BLaER1 treated with 17β-estradiol and CSF1 and Interleukin-3, amounts not matched to agents 10 nM and 100 nM (cell line): ENCODE data around the gene KBTBD7.
"Not testable (repeated sequence)": the region's sequence is repeated elsewhere in the genome, so short reads cannot be mapped to it uniquely, and the experiment has no call there.

Experiments used
- H3K27ac ChIP-seq, 11 experiments: shearing (Covaris generic); formaldehyde crosslinking; 2 replicates each; pipeline ENCODE4 v1.8.1; 2022
- H3K27me3 ChIP-seq, 11 experiments: shearing (Covaris generic); formaldehyde crosslinking; 2 replicates each; pipeline ENCODE4 v1.8.1; 2022
- H3K36me3 ChIP-seq, 11 experiments: shearing (Covaris generic); formaldehyde crosslinking; 2 replicates each; pipeline ENCODE4 v1.8.1; 2022
- H3K4me1 ChIP-seq, 10 experiments: shearing (Covaris generic); formaldehyde crosslinking; 2 replicates each; pipeline ENCODE4 v1.8.1; 2022
- H3K4me2 ChIP-seq, 11 experiments: shearing (Covaris generic); formaldehyde crosslinking; 2 replicates each; pipeline ENCODE4 v1.8.1; 2022
- H3K4me3 ChIP-seq, 10 experiments: shearing (Covaris generic); formaldehyde crosslinking; 2 replicates each; pipeline ENCODE4 v1.8.1; 2022
- H3K9ac ChIP-seq, 11 experiments: shearing (Covaris generic); formaldehyde crosslinking; 2 replicates each; pipeline ENCODE4 v1.8.1; 2022
- H3K9me3 ChIP-seq, 11 experiments: shearing (Covaris generic); formaldehyde crosslinking; replicated peaks in 1 of 11; 2 replicates each; pipeline ENCODE4 v1.8.1; 2022
- H4K20me1 ChIP-seq, 11 experiments: shearing (Covaris generic); formaldehyde crosslinking; 2 replicates each; pipeline ENCODE4 v1.8.1; 2022
- Cebpa-rat ChIP-seq, 11 experiments: shearing (Covaris generic); IDR thresholded peaks; 2 replicates each; pipeline ENCODE4 v1.8.1; 2022

KBTBD7 gene

GRCh38 chr13:41182231-41182630 is 12.1 kb downstream of the KBTBD7 start:
- Histone ChIP-seq H3K4me1 (no peaks in the 10 kb centered on the region), H4K20me1 (no peaks in the 10 kb centered on the region), H3K9ac (no peak overlapping the region), H3K27ac (no peak overlapping the region), H3K36me3 (0 out of 22 replicates have a peak, but pooled peaks cover 0 to under 1% (median 0%) of the 10 kb centered on the region in 11 experiments), H3K27me3 (no peaks in the 10 kb centered on the region), H3K9me3 (peaks cover 10 to 18% (median 14%) of the 10 kb centered on the region in 11 experiments; a peak in 21 of 22 replicates), H3K4me3 (no peak overlapping the region), H3K4me2 (no peak overlapping the region)
- TF ChIP-seq Cebpa-rat (IDR thresholded peaks at IDR 0.05), result no peak

- no peaks in the 10 kb centered on the region for H3K27me3 ChIP-seq
- H3K36me3 ChIP-seq, result peaks cover 0 to 12% (median 2%) of the 10 kb centered on the region in 11 experiments; a peak in 3 of 22 replicates
- no peak overlapping the region for H3K4me2 ChIP-seq
- H3K4me3 ChIP-seq, result no peak overlapping the region
- TF ChIP-seq Cebpa-rat (IDR thresholded peaks at IDR 0.05), result no peak
- no peak overlapping the region for H3K27ac ChIP-seq
- H3K9ac ChIP-seq, result no peak overlapping the region
- peaks cover 35 to 43% (median 39%) of the 10 kb centered on the region in 11 experiments for H3K9me3 ChIP-seq
- no peaks in the 10 kb centered on the region for H3K4me1 ChIP-seq
- H4K20me1 ChIP-seq, result no peaks in the 10 kb centered on the region
Measured at GRCh38 chr13:41179593-41180250, 14.6 kb downstream of the KBTBD7 start.

DNA sequence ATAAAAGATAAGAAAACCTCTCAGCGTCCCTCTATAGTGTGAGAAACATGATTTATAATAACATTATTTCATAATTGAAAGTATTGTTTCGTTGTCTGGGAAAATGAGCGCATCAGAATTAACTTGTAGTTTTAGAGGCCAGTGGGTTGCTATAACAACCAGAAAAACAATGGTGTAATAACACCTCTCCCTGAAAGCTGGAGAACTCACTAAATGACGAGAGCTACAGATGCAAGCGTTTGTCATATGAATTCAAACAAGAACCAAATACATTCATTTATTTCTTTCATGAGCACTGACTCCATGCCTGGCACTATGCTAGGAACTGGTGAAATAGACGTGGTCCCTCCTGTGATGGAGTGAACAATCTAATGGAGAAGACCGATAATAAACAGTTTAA is 16.3 kb downstream of the KBTBD7 start:
- Histone ChIP-seq H4K20me1 (no peaks in the 10 kb centered on the region), H3K4me3 (no peak overlapping the region), H3K9ac (no peak overlapping the region), H3K9me3 (peaks cover 47 to 57% (median 53%) of the 10 kb centered on the region in 11 experiments), H3K4me2 (no peak overlapping the region), H3K4me1 (no peaks in the 10 kb centered on the region), H3K27me3 (no peaks in the 10 kb centered on the region), H3K27ac (no peak overlapping the region), H3K36me3 (peaks cover 0 to 18% (median 5%) of the 10 kb centered on the region in 11 experiments; a peak in 4 of 22 replicates)
- no peak for TF ChIP-seq Cebpa-rat (IDR thresholded peaks at IDR 0.05)

DNA sequence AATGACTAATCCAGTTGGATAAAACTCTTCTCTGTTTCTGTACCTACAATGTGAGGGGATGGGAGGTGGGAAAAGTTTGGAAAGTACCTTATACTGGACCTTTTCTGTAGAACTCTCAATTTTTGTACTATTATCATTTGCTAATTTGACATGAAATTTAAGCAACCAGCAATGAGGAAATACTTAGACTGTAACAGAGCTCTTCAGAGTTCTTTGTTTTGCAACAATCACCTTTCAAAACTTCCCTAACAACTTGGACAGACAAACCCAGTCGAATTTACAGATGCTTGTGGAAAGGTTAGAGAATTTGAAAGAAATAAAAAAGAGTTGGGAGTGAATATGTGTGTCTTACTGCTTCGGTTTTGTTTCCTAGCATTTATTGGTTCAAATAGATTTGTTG is 16.8 kb downstream of the KBTBD7 start:
- H3K9me3 ChIP-seq, result peaks cover 49 to 61% (median 56%) of the 10 kb centered on the region in 11 experiments
- peaks cover 0 to 18% (median 5%) of the 10 kb centered on the region in 11 experiments; a peak in 4 of 22 replicates for H3K36me3 ChIP-seq
- H3K9ac ChIP-seq, result no peak overlapping the region
- no peak overlapping the region for H3K4me2 ChIP-seq
- no peaks in the 10 kb centered on the region for H3K27me3 ChIP-seq
- H4K20me1 ChIP-seq, result no peaks in the 10 kb centered on the region
- no peaks in the 10 kb centered on the region for H3K4me1 ChIP-seq
- no peak overlapping the region for H3K27ac ChIP-seq
- TF ChIP-seq Cebpa-rat (IDR thresholded peaks at IDR 0.05), result no peak
- H3K4me3 ChIP-seq, result no peak overlapping the region

DNA sequence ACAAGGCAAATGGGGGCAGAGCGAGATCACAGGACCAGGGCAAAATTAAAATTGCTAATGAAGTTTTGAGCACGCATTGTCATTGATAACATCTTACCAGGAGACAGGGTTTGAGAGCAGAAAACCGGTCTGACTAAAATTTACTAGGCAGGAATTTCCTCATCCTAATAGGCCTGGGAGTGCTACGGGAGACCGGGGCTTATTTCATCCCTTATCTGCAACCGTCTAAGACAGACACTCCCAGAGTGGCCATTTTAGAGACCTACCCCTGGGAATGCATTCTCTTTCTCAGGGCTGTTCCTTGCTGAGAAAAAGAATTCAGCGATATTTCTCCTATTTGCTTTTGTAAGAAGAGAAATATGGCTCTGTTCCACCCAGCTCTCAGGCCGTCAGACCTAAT is 18.8 kb downstream of the KBTBD7 start:
- Histone ChIP-seq H3K36me3 (peaks cover 0 to 18% (median 5%) of the 10 kb centered on the region in 11 experiments; a peak in 4 of 22 replicates), H3K9me3 (peaks cover 49 to 69% (median 58%) of the 10 kb centered on the region in 11 experiments)
- H3K4me1 ChIP-seq, H3K27ac ChIP-seq, H4K20me1 ChIP-seq, H3K9ac ChIP-seq, H3K4me2 ChIP-seq, H3K4me3 ChIP-seq, H3K27me3 ChIP-seq: not testable (repeated sequence)

- Histone ChIP-seq H3K27me3 (no peaks in the 10 kb centered on the region), H3K36me3 (no peaks in the 10 kb centered on the region), H3K9me3 (no peaks in the 10 kb centered on the region), H3K9ac (no peak overlapping the region), H3K4me1 (no peaks in the 10 kb centered on the region), H3K4me3 (no peak overlapping the region), H4K20me1 (no peaks in the 10 kb centered on the region), H3K27ac (no peak overlapping the region), H3K4me2 (no peak overlapping the region)
- no peak for TF ChIP-seq Cebpa-rat (IDR thresholded peaks at IDR 0.05)
Measured at GRCh38 chr13:41162151-41162550, 32.2 kb downstream of the KBTBD7 start.

GRCh38 chr13:41159174-41159573 is 35.2 kb downstream of the KBTBD7 start:
- H3K36me3 ChIP-seq, result no peaks in the 10 kb centered on the region
- H3K9me3 ChIP-seq, result no peaks in the 10 kb centered on the region
- TF ChIP-seq Cebpa-rat (IDR thresholded peaks at IDR 0.05), result no peak
- H3K4me2 ChIP-seq, result no peak overlapping the region
- no peak overlapping the region for H3K27ac ChIP-seq
- no peak overlapping the region for H3K4me3 ChIP-seq
- H4K20me1 ChIP-seq, result no peaks in the 10 kb centered on the region
- H3K27me3 ChIP-seq, result no peaks in the 10 kb centered on the region
- H3K4me1 ChIP-seq, result no peaks in the 10 kb centered on the region
- H3K9ac ChIP-seq, result no peak overlapping the region

DNA sequence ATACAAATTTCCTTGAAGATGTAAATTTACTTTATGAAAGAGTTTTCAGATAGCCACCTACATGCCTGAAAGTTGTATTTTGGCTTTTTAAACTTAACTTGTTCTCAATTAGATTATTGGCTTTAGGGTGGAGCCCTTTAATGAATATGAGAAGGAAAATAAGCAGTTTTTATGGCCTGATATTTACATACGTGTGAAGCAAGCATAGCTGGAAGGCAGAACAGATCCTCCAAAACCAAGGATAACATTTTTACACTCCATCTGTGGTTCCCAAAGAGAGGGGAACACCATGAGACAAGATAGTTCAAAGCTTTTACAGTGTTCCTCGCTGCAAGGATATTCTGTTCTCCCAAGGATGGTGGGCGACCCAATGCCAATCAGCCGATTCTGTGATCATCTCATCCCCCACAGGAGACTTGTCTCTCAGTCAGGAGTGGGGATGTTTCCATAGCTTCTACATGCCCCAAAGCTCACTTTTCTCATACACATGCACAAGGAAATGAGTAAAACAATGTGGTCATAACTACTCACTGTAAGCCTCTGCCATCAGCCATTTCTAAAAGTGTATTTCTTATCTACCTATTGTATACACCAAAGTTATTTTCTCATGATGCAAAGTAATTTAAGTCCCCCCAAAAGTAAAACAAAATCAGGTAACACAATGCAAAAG is 37.2 kb downstream of the KBTBD7 start:
- Histone ChIP-seq H3K36me3 (peaks cover 0 to 4% (median 0%) of the 10 kb centered on the region in 11 experiments; a peak in 3 of 22 replicates), H3K4me1 (no peaks in the 10 kb centered on the region), H3K27me3 (no peaks in the 10 kb centered on the region), H3K27ac (no peak overlapping the region), H3K4me3 (no peak overlapping the region), H3K4me2 (no peak overlapping the region), H3K9ac (no peak overlapping the region), H4K20me1 (no peaks in the 10 kb centered on the region), H3K9me3 (peaks cover 4 to 19% (median 8%) of the 10 kb centered on the region in 11 experiments)
- no peak for TF ChIP-seq Cebpa-rat (IDR thresholded peaks at IDR 0.05)

- H3K27ac ChIP-seq, result no peak overlapping the region
- TF ChIP-seq Cebpa-rat (IDR thresholded peaks at IDR 0.05), result no peak
- H3K27me3 ChIP-seq, result no peaks in the 10 kb centered on the region
- H3K9ac ChIP-seq, result no peak overlapping the region
- H3K9me3 ChIP-seq, result peaks cover 9 to 25% (median 14%) of the 10 kb centered on the region in 11 experiments
- no peak overlapping the region for H3K4me2 ChIP-seq
- no peaks in the 10 kb centered on the region for H4K20me1 ChIP-seq
- H3K36me3 ChIP-seq, result peaks cover 0 to 8% (median 2%) of the 10 kb centered on the region in 11 experiments; a peak in 4 of 22 replicates
- H3K4me3 ChIP-seq, result no peak overlapping the region
- no peaks in the 10 kb centered on the region for H3K4me1 ChIP-seq
Measured at GRCh38 chr13:41156620-41157019, 37.7 kb downstream of the KBTBD7 start.
